ENCODE results near the gene L2HGDH. TPM values are rescaled to one million over a fixed set of nuclear protein-coding genes. Genes with fewer than 3 reads are reported as not detected.

L2HGDH gene
- polyA plus RNA-seq, 1 donor (not counting 4 experiments of a cell fraction or from before 2014, with no cell fraction given) = 7.9 TPM

- no peaks in the 10 kb centered on the region for H3K4me1 ChIP-seq (ENCODE audit: control insufficient read depth, extremely low read depth, insufficient read depth, low read length)
- no peaks in the 10 kb centered on the region for H3K9me3 ChIP-seq (ENCODE audit: control insufficient read depth, low read depth, low read length)
- dilution Hi-C loops (cut with MboI; ENCODE audit: extremely low pct_ligation_motif_present, low sequenced_read_pairs) = no loop called here
- H4K20me1 ChIP-seq (ENCODE audit: control insufficient read depth, extremely low read depth, insufficient read depth, low read length) = no peaks in the 10 kb centered on the region
- H3K4me3 ChIP-seq (ENCODE audit: control insufficient read depth in 2 of 3, extremely low read depth in 1 of 3, insufficient read depth in 2 of 3, low read depth in 1 of 3, low read length in 3 of 3) = no peak overlapping the region
- no peaks in the 10 kb centered on the region for H3K27me3 ChIP-seq (ENCODE audit: control insufficient read depth, extremely low read depth, insufficient read depth, low read length)
- no peak overlapping the region for H3K9ac ChIP-seq (ENCODE audit: control insufficient read depth, extremely low read depth, insufficient read depth, low read length)
- DNase-seq (ENCODE audit: low read depth, low spot score) (no peak), FAIRE-seq (no peak)
- H3K36me3 ChIP-seq (ENCODE audit: control insufficient read depth in 2 of 2, extremely low read depth in 1 of 2, insufficient read depth in 2 of 2, low read length in 2 of 2) = no peaks in the 10 kb centered on the region
- no peak for TF ChIP-seq EZH2 (IDR thresholded peaks at IDR 0.05; ENCODE audit: low read length)
- TF ChIP-seq CTCF (optimal IDR thresholded peaks at IDR 0.05 in 1 of 3, IDR thresholded peaks at IDR 0.05 in 1 of 3, conservative IDR thresholded peaks at IDR 0.05 in 1 of 3; ENCODE audit: extremely low read depth in 1 of 3, insufficient read depth in 2 of 3, low read length in 3 of 3) = no peak
- no peaks in the 10 kb centered on the region for H3K9me1 ChIP-seq (ENCODE audit: control insufficient read depth, extremely low read depth, insufficient read depth, low read length)
- no peak overlapping the region for H3K4me2 ChIP-seq (ENCODE audit: control insufficient read depth, extremely low read depth, insufficient read depth, low read depth, low read length)
- H2AFZ ChIP-seq (ENCODE audit: control insufficient read depth, low read length) = no peak overlapping the region
- no peaks in the 10 kb centered on the region for H3K79me2 ChIP-seq (ENCODE audit: control insufficient read depth, insufficient read depth, low read length)
- H3K27ac ChIP-seq (ENCODE audit: control insufficient read depth, insufficient read depth, low read length) = no peak overlapping the region
Measured at GRCh38 chr14:50299585-50299984, 12.4 kb downstream of the L2HGDH start.

GRCh38 chr14:50290306-50290705 lies 21.7 kb downstream of the L2HGDH start:
- dilution Hi-C loops (cut with MboI; ENCODE audit: extremely low pct_ligation_motif_present, low sequenced_read_pairs) = no loop called here
- FAIRE-seq = no peak

More at GRCh38 chr14:50290306-50290705, 21.7 kb downstream of the L2HGDH start:
- H3K27ac ChIP-seq (ENCODE audit: control insufficient read depth, insufficient read depth, low read length) = no peak overlapping the region
- H3K36me3 ChIP-seq (ENCODE audit: control insufficient read depth in 2 of 2, extremely low read depth in 1 of 2, insufficient read depth in 2 of 2, low read length in 2 of 2) = peaks cover 0 to 3% of the 10 kb centered on the region in 2 experiments
- H3K79me2 ChIP-seq (ENCODE audit: control insufficient read depth, insufficient read depth, low read length) = no peaks in the 10 kb centered on the region
- no peaks in the 10 kb centered on the region for H3K9me1 ChIP-seq (ENCODE audit: control insufficient read depth, extremely low read depth, insufficient read depth, low read length)
- no peak overlapping the region for H3K4me3 ChIP-seq (ENCODE audit: control insufficient read depth in 2 of 3, extremely low read depth in 1 of 3, insufficient read depth in 2 of 3, low read depth in 1 of 3, low read length in 3 of 3)
- H3K9me3 ChIP-seq (ENCODE audit: control insufficient read depth, low read depth, low read length) = no peaks in the 10 kb centered on the region
- DNase-seq (ENCODE audit: low read depth, low spot score) = no peak
- H2AFZ ChIP-seq (ENCODE audit: control insufficient read depth, low read length) = no peak overlapping the region
- no peaks in the 10 kb centered on the region for H3K27me3 ChIP-seq (ENCODE audit: control insufficient read depth, extremely low read depth, insufficient read depth, low read length)
- no peak overlapping the region for H3K9ac ChIP-seq (ENCODE audit: control insufficient read depth, extremely low read depth, insufficient read depth, low read length)
- no peaks in the 10 kb centered on the region for H4K20me1 ChIP-seq (ENCODE audit: control insufficient read depth, extremely low read depth, insufficient read depth, low read length)
- H3K4me1 ChIP-seq (ENCODE audit: control insufficient read depth, extremely low read depth, insufficient read depth, low read length) = no peaks in the 10 kb centered on the region
- TF ChIP-seq EZH2 (IDR thresholded peaks at IDR 0.05; ENCODE audit: low read length) (no peak), CTCF (optimal IDR thresholded peaks at IDR 0.05 in 1 of 3, IDR thresholded peaks at IDR 0.05 in 1 of 3, conservative IDR thresholded peaks at IDR 0.05 in 1 of 3; ENCODE audit: extremely low read depth in 1 of 3, insufficient read depth in 2 of 3, low read length in 3 of 3) (no peak)
- no peak overlapping the region for H3K4me2 ChIP-seq (ENCODE audit: control insufficient read depth, extremely low read depth, insufficient read depth, low read depth, low read length)

Data from keratinocyte (primary cell).